GM12878 (cell line): Measurements from ENCODE around the gene KIFC1.

Experiments used
- BACH1 ChIP-seq: fragments of 450-650 bp; IDR thresholded peaks from 2 replicates; pipeline ENCODE4 v1.6.1; 2017; ENCODE audit warnings: mild to moderate bottlenecking, borderline replicate concordance
- CTCF ChIP-seq, 3 experiments: IDR thresholded peaks in 2 of 3; conservative IDR thresholded peaks in 1 of 3; 2 replicates each; pipeline ENCODE4 v1.5.1; 2011; ENCODE audit warnings: low read depth in 3 of 3, low read length in 3 of 3, mild to moderate bottlenecking in 3 of 3, control low read depth in 2 of 3, moderate library complexity in 2 of 3, inconsistent platforms in 1 of 3, mixed read lengths in 1 of 3; ENCODE audit not compliant: control insufficient read depth in 2 of 3, insufficient read depth in 1 of 3; ENCODE audit errors: extremely low read depth in 1 of 3
- EP300 ChIP-seq, 2 experiments: fragments of 150-350 bp in 1 of 2; IDR thresholded peaks; 2 replicates each; pipeline ENCODE4 v1.6.1; 2011 to 2012; ENCODE audit warnings: low read depth in 2 of 2, low read length in 2 of 2, borderline replicate concordance in 1 of 2, improper control_type of control experiment in 1 of 2, inconsistent platforms in 1 of 2; ENCODE audit not compliant: control insufficient read depth in 1 of 2
- MXI1 ChIP-seq: fragments of 150-350 bp; IDR thresholded peaks from 2 replicates; pipeline ENCODE4 v1.6.1; 2011; ENCODE audit warnings: low read depth, mild to moderate bottlenecking, inconsistent platforms, low read length, improper control_type of control experiment
- NRF1 ChIP-seq: conservative IDR thresholded peaks from 2 replicates; pipeline ENCODE4 v1.6.1; 2011; ENCODE audit warnings: mild to moderate bottlenecking, low read depth, low read length, improper control_type of control experiment
- POLR2A ChIP-seq: IDR thresholded peaks from 2 replicates; pipeline ENCODE4 v1.6.1; 2011; ENCODE audit warnings: low read depth, mild to moderate bottlenecking, low read length
- RBBP5 ChIP-seq: fragments of 200-600 bp; sonication (generic); conservative IDR thresholded peaks from 2 replicates; pipeline ENCODE4 v1.6.1; 2016
- RELA ChIP-seq: fragments of 450-650 bp; IDR thresholded peaks from 2 replicates; pipeline ENCODE4 v1.8.0; 2014; ENCODE audit warnings: borderline replicate concordance; ENCODE audit not compliant: partially characterized antibody
- SUPT20H ChIP-seq: IDR thresholded peaks from 2 replicates; pipeline ENCODE4 v1.6.1; 2011; ENCODE audit warnings: low read depth, mild to moderate bottlenecking, low read length, moderate library complexity, borderline replicate concordance; ENCODE audit not compliant: control insufficient read depth
- WRNIP1 ChIP-seq: IDR thresholded peaks from 2 replicates; pipeline ENCODE4 v1.6.1; 2011; ENCODE audit warnings: low read depth, low read length, improper control_type of control experiment, borderline replicate concordance
- YBX1 ChIP-seq: fragments of 450-650 bp; IDR thresholded peaks from 2 replicates; pipeline ENCODE4 v1.6.1; 2016; ENCODE audit warnings: antibody characterized with exemption
- ZNF24 ChIP-seq: fragments of 450-650 bp; IDR thresholded peaks from 2 replicates; pipeline ENCODE4 v1.6.1; 2017; ENCODE audit warnings: antibody characterized with exemption, mild to moderate bottlenecking

- TF ChIP-seq ZNF24 (0 out of 2 replicates have a peak, but pooled peaks have one; percentile 11), NRF1 (no peak), CTCF (IDR thresholded peaks at IDR 0.05 in 2 of 3, conservative IDR thresholded peaks at IDR 0.05 in 1 of 3; ENCODE audit: control insufficient read depth in 2 of 3, extremely low read depth in 1 of 3, insufficient read depth in 1 of 3, low read depth in 3 of 3, low read length in 3 of 3) (no peak), WRNIP1 (no peak), POLR2A (peak; percentile 63), BACH1 (0 out of 2 replicates have a peak, but pooled peaks have one; percentile 27), YBX1 (no peak), EP300 (IDR thresholded peaks at IDR 0.05; ENCODE audit: borderline replicate concordance in 1 of 2, control insufficient read depth in 1 of 2, low read depth in 2 of 2, low read length in 2 of 2) (no peak), RBBP5 (no peak), SUPT20H (no peak), MXI1 (no peak), RELA (no peak)
Measured at GRCh38 chr6:33416386-33417127, 24.9 kb downstream of the KIFC1 start.
